Neural cell (in vitro differentiated cells): ENCODE data around the gene PHLDB2. TPM values are rescaled to one million over a fixed set of nuclear protein-coding genes. Genes with fewer than 3 reads are reported as not detected.

Source experiments
- H2AFZ ChIP-seq: fragments of 200-600, 300-800 bp; sonication (generic), shearing (Covaris generic); 2 replicates; pipeline ENCODE4 v1.6.0; 2014; ENCODE audit warnings: low read depth, mild to moderate bottlenecking, antibody characterized with exemption, low read length, moderate library complexity
- H3F3A ChIP-seq: fragments of 200-600 bp; shearing (Covaris generic); 2 replicates; pipeline ENCODE4 v1.6.1; 2016; ENCODE audit warnings: mild to moderate bottlenecking, moderate library complexity, mixed read lengths, antibody characterized with exemption, low read length; ENCODE audit not compliant: insufficient read depth, poor library complexity, severe bottlenecking
- H3K27ac ChIP-seq: fragments of 200-600, 300-800 bp; sonication (generic), shearing (Covaris generic); 2 replicates; pipeline ENCODE4 v1.5.1; 2014; ENCODE audit warnings: mild to moderate bottlenecking, low read length, moderate library complexity
- H3K27me3 ChIP-seq: fragments of 300-800, 200-600 bp; sonication (generic), shearing (Covaris generic); 2 replicates; pipeline ENCODE4 v1.6.0; 2014; ENCODE audit warnings: mild to moderate bottlenecking, low read depth, low read length, moderate library complexity; ENCODE audit not compliant: insufficient read depth
- H3K36me3 ChIP-seq: fragments of 300-800, 200-600 bp; sonication (generic), shearing (Covaris generic); 2 replicates; pipeline ENCODE4 v1.5.1; 2014; ENCODE audit warnings: mild to moderate bottlenecking, antibody characterized with exemption, low read length, moderate library complexity; ENCODE audit not compliant: insufficient read depth
- H3K4me2 ChIP-seq: fragments of 300-800, 200-600 bp; sonication (generic), shearing (Covaris generic); 2 replicates; pipeline ENCODE4 v1.6.0; 2014; ENCODE audit warnings: mild to moderate bottlenecking, low read length
- H3K4me3 ChIP-seq: fragments of 300-800, 200-600 bp; sonication (generic), shearing (Covaris generic); 2 replicates; pipeline ENCODE4 v1.5.1; 2014; ENCODE audit warnings: mild to moderate bottlenecking, low read length, moderate library complexity
- H3K79me2 ChIP-seq: fragments of 200-600 bp; shearing (Covaris generic); replicated peaks from 2 replicates; pipeline ENCODE4 v1.6.0; 2014; ENCODE audit warnings: mild to moderate bottlenecking, low read length, moderate library complexity; ENCODE audit not compliant: insufficient read depth
- H3K9ac ChIP-seq: fragments of 300-800, 200-600 bp; sonication (generic), shearing (Covaris generic); 2 replicates; pipeline ENCODE4 v1.6.1; 2016; ENCODE audit warnings: mild to moderate bottlenecking, low read length, mixed read lengths
- H3K9me2 ChIP-seq: fragments of 200-600 bp; shearing (Covaris generic); 2 replicates; pipeline ENCODE4 v1.6.1; 2016; ENCODE audit warnings: mild to moderate bottlenecking, low read length, mixed read lengths; ENCODE audit not compliant: insufficient read depth
- H3K9me3 ChIP-seq: fragments of 200-600, 300-800 bp; sonication (generic), shearing (Covaris generic); 2 replicates; pipeline ENCODE4 v1.6.1; 2016; ENCODE audit warnings: mild to moderate bottlenecking, mixed run types, low read length, moderate library complexity, mixed read lengths
- H4K20me1 ChIP-seq: fragments of 200-600 bp; shearing (Covaris generic); 2 replicates; pipeline ENCODE4 v1.6.1; 2016; ENCODE audit warnings: mild to moderate bottlenecking, mixed run types; ENCODE audit not compliant: insufficient read depth
- EP300 ChIP-seq: fragments of 450-650 bp; conservative IDR thresholded peaks from 2 replicates; pipeline ENCODE4 v1.6.1; 2014; ENCODE audit warnings: antibody characterized with exemption, mild to moderate bottlenecking, moderate library complexity; ENCODE audit not compliant: poor library complexity, severe bottlenecking
- EZH2 ChIP-seq: fragments of 200-600, 300-800 bp; shearing (Covaris generic), sonication (generic); IDR thresholded peaks from 2 replicates; pipeline ENCODE4 v1.6.1; 2014; ENCODE audit warnings: antibody characterized with exemption, low read length, borderline replicate concordance, mild to moderate bottlenecking; ENCODE audit not compliant: insufficient read depth, poor library complexity, severe bottlenecking
- MXI1 ChIP-seq: fragments of 450-650 bp; conservative IDR thresholded peaks from 2 replicates; pipeline ENCODE4 v1.6.1; 2014; ENCODE audit warnings: antibody characterized with exemption, mild to moderate bottlenecking; ENCODE audit not compliant: poor library complexity, severe bottlenecking
- POLR2AphosphoS5 ChIP-seq: IDR thresholded peaks from 2 replicates; pipeline ENCODE4 v1.6.1; 2012
- RAD21 ChIP-seq: fragments of 450-650 bp; conservative IDR thresholded peaks from 2 replicates; pipeline ENCODE4 v1.6.1; 2014; ENCODE audit warnings: antibody characterized with exemption, mild to moderate bottlenecking, moderate library complexity
- SMC3 ChIP-seq: fragments of 450-650 bp; conservative IDR thresholded peaks from 2 replicates; pipeline ENCODE4 v1.6.1; 2014; ENCODE audit warnings: antibody characterized with exemption, mild to moderate bottlenecking, moderate library complexity; ENCODE audit not compliant: poor library complexity
- TAF1 ChIP-seq: IDR thresholded peaks from 2 replicates; pipeline ENCODE4 v1.6.1; 2012; ENCODE audit warnings: low read depth
- polyA plus RNA-seq: library from polyadenylated mRNA; depleted of rRNA; stranded (reverse); fragments of >200 nt; gene quantifications from 2 replicates; pipeline ENCODE4 v1.2.3, GENCODE V29; 2014
- TF ChIP-seq, protein P1 (sequence below): fragments of 450-650 bp; IDR thresholded peaks from 2 replicates; pipeline ENCODE4 v1.5.1; 2014; ENCODE audit warnings: antibody characterized with exemption, mild to moderate bottlenecking, moderate library complexity; ENCODE audit not compliant: poor library complexity, severe bottlenecking
- TF ChIP-seq, protein P2 (sequence below): IDR thresholded peaks from 2 replicates; pipeline ENCODE4 v1.6.1; 2012; ENCODE audit warnings: borderline replicate concordance

Gene PHLDB2
- polyA plus RNA-seq, 1 donor from 2014 or later, result 1.4 TPM

GRCh38 chr3:112013058-112013783 is 154.2 kb downstream of the PHLDB2 start:
- no peak overlapping the region for H2AFZ ChIP-seq
- H3K4me3 ChIP-seq, result no peak overlapping the region
- peaks cover 11% of the 10 kb centered on the region for H3K36me3 ChIP-seq
- H3K79me2 ChIP-seq, result peaks cover under 1% of the 10 kb centered on the region
- H4K20me1 ChIP-seq, result no peaks in the 10 kb centered on the region
- no peaks in the 10 kb centered on the region for H3K27me3 ChIP-seq
- H3K9ac ChIP-seq, result no peak overlapping the region
- no peaks in the 10 kb centered on the region for H3K9me2 ChIP-seq
- H3F3A ChIP-seq, result no peaks in the 10 kb centered on the region
- H3K9me3 ChIP-seq, result no peaks in the 10 kb centered on the region
- TF ChIP-seq RAD21, result peak; percentile 73
- TF ChIP-seq SMC3, result peak; percentile 77
- TF ChIP-seq EP300, result no peak
- TF ChIP-seq, protein P1, sequence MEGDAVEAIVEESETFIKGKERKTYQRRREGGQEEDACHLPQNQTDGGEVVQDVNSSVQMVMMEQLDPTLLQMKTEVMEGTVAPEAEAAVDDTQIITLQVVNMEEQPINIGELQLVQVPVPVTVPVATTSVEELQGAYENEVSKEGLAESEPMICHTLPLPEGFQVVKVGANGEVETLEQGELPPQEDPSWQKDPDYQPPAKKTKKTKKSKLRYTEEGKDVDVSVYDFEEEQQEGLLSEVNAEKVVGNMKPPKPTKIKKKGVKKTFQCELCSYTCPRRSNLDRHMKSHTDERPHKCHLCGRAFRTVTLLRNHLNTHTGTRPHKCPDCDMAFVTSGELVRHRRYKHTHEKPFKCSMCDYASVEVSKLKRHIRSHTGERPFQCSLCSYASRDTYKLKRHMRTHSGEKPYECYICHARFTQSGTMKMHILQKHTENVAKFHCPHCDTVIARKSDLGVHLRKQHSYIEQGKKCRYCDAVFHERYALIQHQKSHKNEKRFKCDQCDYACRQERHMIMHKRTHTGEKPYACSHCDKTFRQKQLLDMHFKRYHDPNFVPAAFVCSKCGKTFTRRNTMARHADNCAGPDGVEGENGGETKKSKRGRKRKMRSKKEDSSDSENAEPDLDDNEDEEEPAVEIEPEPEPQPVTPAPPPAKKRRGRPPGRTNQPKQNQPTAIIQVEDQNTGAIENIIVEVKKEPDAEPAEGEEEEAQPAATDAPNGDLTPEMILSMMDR, result peak; percentile 69
- no peak for TF ChIP-seq MXI1
- TF ChIP-seq EZH2, result no peak
- TF ChIP-seq TAF1, result no peak
- H3K4me2 ChIP-seq, result no peak overlapping the region
- H3K27ac ChIP-seq, result no peak overlapping the region

- no peaks in the 10 kb centered on the region for H4K20me1 ChIP-seq
- H2AFZ ChIP-seq, result no peak overlapping the region
- peaks cover 11% of the 10 kb centered on the region for H3K36me3 ChIP-seq
- no peak overlapping the region for H3K4me3 ChIP-seq
- H3K9me3 ChIP-seq, result no peaks in the 10 kb centered on the region
- no peaks in the 10 kb centered on the region for H3K79me2 ChIP-seq
- H3K9ac ChIP-seq, result no peak overlapping the region
- no peaks in the 10 kb centered on the region for H3K9me2 ChIP-seq
- no peaks in the 10 kb centered on the region for H3K27me3 ChIP-seq
- TF ChIP-seq EZH2 (no peak), MXI1 (no peak), TAF1 (no peak), POLR2AphosphoS5 (no peak), EP300 (no peak), SMC3 (no peak)
- TF ChIP-seq, protein P2, sequence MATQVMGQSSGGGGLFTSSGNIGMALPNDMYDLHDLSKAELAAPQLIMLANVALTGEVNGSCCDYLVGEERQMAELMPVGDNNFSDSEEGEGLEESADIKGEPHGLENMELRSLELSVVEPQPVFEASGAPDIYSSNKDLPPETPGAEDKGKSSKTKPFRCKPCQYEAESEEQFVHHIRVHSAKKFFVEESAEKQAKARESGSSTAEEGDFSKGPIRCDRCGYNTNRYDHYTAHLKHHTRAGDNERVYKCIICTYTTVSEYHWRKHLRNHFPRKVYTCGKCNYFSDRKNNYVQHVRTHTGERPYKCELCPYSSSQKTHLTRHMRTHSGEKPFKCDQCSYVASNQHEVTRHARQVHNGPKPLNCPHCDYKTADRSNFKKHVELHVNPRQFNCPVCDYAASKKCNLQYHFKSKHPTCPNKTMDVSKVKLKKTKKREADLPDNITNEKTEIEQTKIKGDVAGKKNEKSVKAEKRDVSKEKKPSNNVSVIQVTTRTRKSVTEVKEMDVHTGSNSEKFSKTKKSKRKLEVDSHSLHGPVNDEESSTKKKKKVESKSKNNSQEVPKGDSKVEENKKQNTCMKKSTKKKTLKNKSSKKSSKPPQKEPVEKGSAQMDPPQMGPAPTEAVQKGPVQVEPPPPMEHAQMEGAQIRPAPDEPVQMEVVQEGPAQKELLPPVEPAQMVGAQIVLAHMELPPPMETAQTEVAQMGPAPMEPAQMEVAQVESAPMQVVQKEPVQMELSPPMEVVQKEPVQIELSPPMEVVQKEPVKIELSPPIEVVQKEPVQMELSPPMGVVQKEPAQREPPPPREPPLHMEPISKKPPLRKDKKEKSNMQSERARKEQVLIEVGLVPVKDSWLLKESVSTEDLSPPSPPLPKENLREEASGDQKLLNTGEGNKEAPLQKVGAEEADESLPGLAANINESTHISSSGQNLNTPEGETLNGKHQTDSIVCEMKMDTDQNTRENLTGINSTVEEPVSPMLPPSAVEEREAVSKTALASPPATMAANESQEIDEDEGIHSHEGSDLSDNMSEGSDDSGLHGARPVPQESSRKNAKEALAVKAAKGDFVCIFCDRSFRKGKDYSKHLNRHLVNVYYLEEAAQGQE, result no peak
- TF ChIP-seq, protein P1, result peak; percentile 5
- H3F3A ChIP-seq, result no peaks in the 10 kb centered on the region
- H3K27ac ChIP-seq, result no peak overlapping the region
- H3K4me2 ChIP-seq, result no peak overlapping the region
These were observed 154.7 kb downstream of the PHLDB2 start for GRCh38 chr3:112013784-112014143.
